ENCODE data around the gene UNC79.

- TF ChIP-seq ZNF274 (IDR thresholded peaks at IDR 0.05; ENCODE audit: low read depth, low read length) (no peak), YY1 (IDR thresholded peaks at IDR 0.05; ENCODE audit: insufficient read depth, insufficient read length) (no peak)
Measured at GRCh38 chr14:93725002-93725582, 294.4 kb downstream of the UNC79 start.
